Neural cell (in vitro differentiated cells): ENCODE results near the gene TTC29.

Source experiments
- CTCF ChIP-seq: fragments of 450-650 bp; IDR thresholded peaks from 2 replicates; pipeline ENCODE4 v1.5.1; 2014; ENCODE audit warnings: antibody characterized with exemption, mild to moderate bottlenecking, moderate library complexity; ENCODE audit not compliant: poor library complexity, severe bottlenecking
- EP300 ChIP-seq: fragments of 450-650 bp; conservative IDR thresholded peaks from 2 replicates; pipeline ENCODE4 v1.6.1; 2014; ENCODE audit warnings: antibody characterized with exemption, mild to moderate bottlenecking, moderate library complexity; ENCODE audit not compliant: poor library complexity, severe bottlenecking
- RAD21 ChIP-seq: fragments of 450-650 bp; conservative IDR thresholded peaks from 2 replicates; pipeline ENCODE4 v1.6.1; 2014; ENCODE audit warnings: antibody characterized with exemption, mild to moderate bottlenecking, moderate library complexity
- TAF1 ChIP-seq: IDR thresholded peaks from 2 replicates; pipeline ENCODE4 v1.6.1; 2012; ENCODE audit warnings: low read depth

DNA sequence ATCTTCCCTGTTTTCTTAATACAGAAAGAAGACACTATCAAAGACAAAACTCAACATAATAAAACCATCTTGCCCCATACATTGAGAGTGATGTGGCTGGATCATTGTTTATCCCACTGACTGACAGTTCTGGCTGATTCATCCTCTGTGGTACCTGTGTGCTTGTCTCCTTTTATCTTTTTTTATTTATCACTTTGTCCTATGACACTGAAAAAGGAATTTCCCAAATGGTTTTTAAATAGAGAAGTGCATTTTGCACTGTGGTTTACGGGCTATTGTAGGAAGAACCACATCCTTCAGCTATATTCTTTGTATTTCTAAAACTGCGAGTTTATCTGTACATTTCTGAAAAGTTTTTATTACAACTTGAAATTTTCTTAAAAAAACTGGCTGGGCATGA lies 15.0 kb downstream of the TTC29 start:
- TF ChIP-seq CTCF (no peak), RAD21 (no peak), EP300 (no peak), TAF1 (no peak)
